ENCODE measurements around the gene VTI1B.

- TF ChIP-seq CTCF (IDR thresholded peaks at IDR 0.05) (no peak), POLR2A (IDR thresholded peaks at IDR 0.05) (no peak), EP300 (IDR thresholded peaks at IDR 0.05) (no peak)
Observed at GRCh38 chr14:67646131-67646530, 28.3 kb downstream of the VTI1B start.

Measured in tibial nerve (tissue), 4 donors.